ENCODE data around the gene KLRC2. TPM values are rescaled to one million over a fixed set of nuclear protein-coding genes. Genes with fewer than 3 reads are reported as not detected.
"Not testable (repeated sequence)": the region's sequence is repeated elsewhere in the genome, so short reads cannot be mapped to it uniquely, and the experiment has no call there.

Gene KLRC2
- total and polyA plus RNA-seq, 4 donors, result 9.7 to 29.0 (median 12.1) TPM

- not testable (repeated sequence) for H3K27me3 ChIP-seq (ENCODE audit: control insufficient read depth, insufficient read depth, low read length); DNase-seq (ENCODE audit: low read depth in 4 of 6, low spot score in 6 of 6); H3K36me3 ChIP-seq (ENCODE audit: control insufficient read depth, insufficient read depth, low read length); H3K4me3 ChIP-seq (ENCODE audit: low read depth, low read length); H3K4me1 ChIP-seq (ENCODE audit: control insufficient read depth, insufficient read depth, low read length); H3K9me3 ChIP-seq (ENCODE audit: control insufficient read depth, insufficient read depth, low read length); H3K27ac ChIP-seq (ENCODE audit: low read depth, low read length)
- WGBS (ENCODE audit: insufficient coverage), result 92% methylated on average over 1 of the region's 11 CpGs
Observed at GRCh38 chr12:10394531-10395152, 41.2 kb downstream of the KLRC2 start.

- no CpG with 5 or more reads among the region's 3 CpGs for WGBS (ENCODE audit: insufficient coverage)
- H3K36me3 ChIP-seq (ENCODE audit: control insufficient read depth, insufficient read depth, low read length), result no peaks in the 10 kb centered on the region
- no peaks in the 10 kb centered on the region for H3K4me1 ChIP-seq (ENCODE audit: control insufficient read depth, insufficient read depth, low read length)
- H3K9me3 ChIP-seq (ENCODE audit: control insufficient read depth, insufficient read depth, low read length), result no peaks in the 10 kb centered on the region
- H3K27me3 ChIP-seq (ENCODE audit: control insufficient read depth, insufficient read depth, low read length), result no peaks in the 10 kb centered on the region
- H3K27ac ChIP-seq (ENCODE audit: low read depth, low read length), result no peak overlapping the region
- no peak overlapping the region for H3K4me3 ChIP-seq (ENCODE audit: low read depth, low read length)
- DNase-seq (ENCODE audit: low read depth in 4 of 6, low spot score in 6 of 6), result no peak
Observed at GRCh38 chr12:10393291-10393690, 42.5 kb downstream of the KLRC2 start.

GRCh38 chr12:10392394-10392930 is 43.3 kb downstream of the KLRC2 start:
- H3K4me1 ChIP-seq (ENCODE audit: control insufficient read depth, insufficient read depth, low read length), result no peaks in the 10 kb centered on the region
- no peak overlapping the region for H3K27ac ChIP-seq (ENCODE audit: low read depth, low read length)
- H3K9me3 ChIP-seq (ENCODE audit: control insufficient read depth, insufficient read depth, low read length), result no peaks in the 10 kb centered on the region
- no peaks in the 10 kb centered on the region for H3K36me3 ChIP-seq (ENCODE audit: control insufficient read depth, insufficient read depth, low read length)
- H3K27me3 ChIP-seq (ENCODE audit: control insufficient read depth, insufficient read depth, low read length), result no peaks in the 10 kb centered on the region
- 50% methylated on average over 4 of the region's 7 CpGs for WGBS (ENCODE audit: insufficient coverage)
- peak in 1 of 6 donors; percentile 81 for DNase-seq (ENCODE audit: low read depth in 4 of 6, low spot score in 6 of 6)
- H3K4me3 ChIP-seq (ENCODE audit: low read depth, low read length), result no peak overlapping the region

GRCh38 chr12:10390991-10391390 is 44.8 kb downstream of the KLRC2 start:
- H3K9me3 ChIP-seq (ENCODE audit: control insufficient read depth, insufficient read depth, low read length); H3K4me1 ChIP-seq (ENCODE audit: control insufficient read depth, insufficient read depth, low read length); DNase-seq (ENCODE audit: low read depth in 4 of 6, low spot score in 6 of 6); H3K36me3 ChIP-seq (ENCODE audit: control insufficient read depth, insufficient read depth, low read length); H3K4me3 ChIP-seq (ENCODE audit: low read depth, low read length); H3K27ac ChIP-seq (ENCODE audit: low read depth, low read length); H3K27me3 ChIP-seq (ENCODE audit: control insufficient read depth, insufficient read depth, low read length): not testable (repeated sequence)
- 100% methylated on average over 5 of the region's 7 CpGs for WGBS (ENCODE audit: insufficient coverage)

- H3K27me3 ChIP-seq (ENCODE audit: control insufficient read depth, insufficient read depth, low read length), result no peaks in the 10 kb centered on the region
- no peak within 1 kb of the TSS for H3K27ac ChIP-seq (ENCODE audit: low read depth, low read length)
- no peaks in the 10 kb centered on the region for H3K4me1 ChIP-seq (ENCODE audit: control insufficient read depth, insufficient read depth, low read length)
- H3K9me3 ChIP-seq (ENCODE audit: control insufficient read depth, insufficient read depth, low read length), result no peaks in the 10 kb centered on the region
- no CpG with 5 or more reads among the region's 1 CpG for WGBS (ENCODE audit: insufficient coverage)
- no peak within 1 kb of the TSS for H3K4me3 ChIP-seq (ENCODE audit: low read depth, low read length)
- no peaks in the 10 kb centered on the region for H3K36me3 ChIP-seq (ENCODE audit: control insufficient read depth, insufficient read depth, low read length)
- no peak for DNase-seq (ENCODE audit: low read depth in 4 of 6, low spot score in 6 of 6)
Observed at GRCh38 chr12:10389904-10390303, 45.9 kb downstream of the KLRC2 start, which contains the start of gene KLRK1. TSS of gene KLRK1 (minus strand) at chr12:10390041. CDS start at chr12:10388810, 1,231 bp downstream.

DNA sequence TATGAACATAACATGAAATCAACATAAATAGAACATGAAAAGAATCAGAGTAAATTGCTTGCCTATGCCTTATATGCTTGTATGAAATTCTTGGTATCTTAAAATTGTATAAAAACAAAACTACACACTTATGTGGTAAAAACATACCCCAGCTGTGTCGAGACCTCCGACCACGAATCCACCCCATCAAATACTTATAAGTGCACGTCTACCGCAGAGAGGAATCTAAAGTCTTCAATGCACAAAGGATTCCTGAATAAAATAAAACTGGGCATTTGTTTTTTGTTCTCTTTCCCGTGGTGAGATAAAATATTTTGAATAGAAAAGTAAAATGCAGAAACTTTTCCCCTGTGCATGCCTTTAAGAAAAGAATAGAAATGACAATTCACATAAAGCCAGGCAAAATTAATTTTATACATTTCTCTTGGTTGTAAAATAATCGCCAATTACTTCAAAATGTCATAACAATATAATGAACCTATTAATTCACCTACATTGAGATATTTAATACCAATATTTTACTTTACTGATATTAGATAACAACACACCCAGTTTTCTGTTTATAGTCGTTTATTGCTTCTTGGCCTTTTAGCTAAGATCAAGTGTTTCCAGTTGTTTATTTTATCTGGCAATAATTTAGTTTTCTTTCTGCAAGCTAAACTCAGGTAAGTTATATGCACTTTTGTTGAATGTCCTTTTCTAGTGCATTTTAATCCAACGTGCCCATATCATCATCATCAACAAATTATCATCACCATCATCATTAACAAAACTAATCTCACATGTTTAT is 47.0 kb downstream of the KLRC2 start:
- DNase-seq (ENCODE audit: low read depth in 4 of 6, low spot score in 6 of 6), result peak in 1 of 6 donors; percentile 15
- H3K4me3 ChIP-seq (ENCODE audit: low read depth, low read length), result no peak overlapping the region
- no peaks in the 10 kb centered on the region for H3K9me3 ChIP-seq (ENCODE audit: control insufficient read depth, insufficient read depth, low read length)
- H3K27me3 ChIP-seq (ENCODE audit: control insufficient read depth, insufficient read depth, low read length), result no peaks in the 10 kb centered on the region
- no peaks in the 10 kb centered on the region for H3K36me3 ChIP-seq (ENCODE audit: control insufficient read depth, insufficient read depth, low read length)
- no peaks in the 10 kb centered on the region for H3K4me1 ChIP-seq (ENCODE audit: control insufficient read depth, insufficient read depth, low read length)
- WGBS (ENCODE audit: insufficient coverage), result no CpG with 5 or more reads among the region's 9 CpGs
- H3K27ac ChIP-seq (ENCODE audit: low read depth, low read length), result no peak overlapping the region

DNA sequence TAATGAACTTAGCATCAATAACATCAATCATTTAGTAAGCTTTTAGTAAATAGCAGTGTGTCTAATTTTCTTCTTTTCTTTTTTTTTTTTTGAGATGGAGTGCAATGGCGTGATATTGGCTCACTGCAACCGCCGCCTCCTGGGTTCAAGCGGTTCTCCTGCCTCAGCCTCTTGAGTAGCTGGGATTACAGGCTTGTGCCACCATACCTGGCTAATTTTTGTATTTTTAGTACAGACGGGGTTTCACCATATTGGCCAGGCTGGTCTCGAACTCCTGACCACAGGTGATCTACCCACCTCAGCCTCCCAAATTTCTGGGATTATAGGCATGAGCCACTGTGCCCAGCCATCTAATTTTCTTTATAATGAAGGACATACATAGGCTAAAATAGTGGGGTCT is 48.3 kb downstream of the KLRC2 start:
- H3K27me3 ChIP-seq (ENCODE audit: control insufficient read depth, insufficient read depth, low read length); H3K4me1 ChIP-seq (ENCODE audit: control insufficient read depth, insufficient read depth, low read length); H3K27ac ChIP-seq (ENCODE audit: low read depth, low read length); H3K9me3 ChIP-seq (ENCODE audit: control insufficient read depth, insufficient read depth, low read length); H3K4me3 ChIP-seq (ENCODE audit: low read depth, low read length); DNase-seq (ENCODE audit: low read depth in 4 of 6, low spot score in 6 of 6); H3K36me3 ChIP-seq (ENCODE audit: control insufficient read depth, insufficient read depth, low read length): not testable (repeated sequence)
- WGBS (ENCODE audit: insufficient coverage), result 60% methylated on average over 1 of the region's 6 CpGs

- no peak for DNase-seq (ENCODE audit: low read depth in 4 of 6, low spot score in 6 of 6)
- Histone ChIP-seq H3K27me3 (ENCODE audit: control insufficient read depth, insufficient read depth, low read length) (no peaks in the 10 kb centered on the region), H3K36me3 (ENCODE audit: control insufficient read depth, insufficient read depth, low read length) (no peaks in the 10 kb centered on the region), H3K27ac (ENCODE audit: low read depth, low read length) (no peak overlapping the region), H3K4me1 (ENCODE audit: control insufficient read depth, insufficient read depth, low read length) (no peaks in the 10 kb centered on the region), H3K4me3 (ENCODE audit: low read depth, low read length) (no peak overlapping the region), H3K9me3 (ENCODE audit: control insufficient read depth, insufficient read depth, low read length) (no peaks in the 10 kb centered on the region)
- WGBS (ENCODE audit: insufficient coverage), result no CpG with 5 or more reads among the region's 1 CpG
Observed at GRCh38 chr12:10386857-10387256, 49.0 kb downstream of the KLRC2 start.

DNA sequence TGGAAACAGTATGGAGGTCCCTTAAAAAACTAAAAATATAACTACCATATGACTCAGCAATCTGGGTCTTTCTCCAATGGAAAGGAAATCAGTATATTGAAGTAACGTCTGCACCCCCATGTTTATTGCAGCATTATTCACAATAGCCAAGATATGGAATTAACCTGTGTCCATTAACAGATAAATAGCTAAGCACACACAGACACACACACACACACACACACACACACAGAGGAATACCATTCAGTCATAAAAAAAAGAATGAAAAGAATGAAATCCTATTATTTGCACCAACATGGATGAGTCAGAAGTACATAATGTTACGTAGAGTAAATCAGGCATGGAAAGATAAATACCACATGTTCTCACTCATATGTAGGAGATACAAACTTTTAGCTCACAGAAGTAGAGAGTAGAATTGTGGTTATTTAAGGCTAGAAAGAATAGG is 50.6 kb downstream of the KLRC2 start:
- Histone ChIP-seq H3K4me1 (ENCODE audit: control insufficient read depth, insufficient read depth, low read length) (no peaks in the 10 kb centered on the region), H3K27me3 (ENCODE audit: control insufficient read depth, insufficient read depth, low read length) (no peaks in the 10 kb centered on the region), H3K36me3 (ENCODE audit: control insufficient read depth, insufficient read depth, low read length) (no peaks in the 10 kb centered on the region), H3K4me3 (ENCODE audit: low read depth, low read length) (no peak overlapping the region), H3K27ac (ENCODE audit: low read depth, low read length) (no peak overlapping the region), H3K9me3 (ENCODE audit: control insufficient read depth, insufficient read depth, low read length) (no peaks in the 10 kb centered on the region)
- WGBS (ENCODE audit: insufficient coverage), result no CpG with 5 or more reads among the region's 2 CpGs
- DNase-seq (ENCODE audit: low read depth in 4 of 6, low spot score in 6 of 6), result no peak

All from spinal cord (tissue), 10 donors.